Stimulated activated CD8-positive, alpha-beta memory T cell treated with anti-CD3 and anti-CD28 coated beads, Interleukin-4, amount 100 ng/mL, for 4 hours (primary cell): Measurements from ENCODE around the gene SMIM38.

Experiments
- DNase-seq, 2 donors: peaks; one replicate each; pipeline ENCODE4 v3.0.0-alpha.2; 2020; ENCODE audit warnings: low read depth in 2 of 2, low spot score in 1 of 2

The SMIM38 gene

DNA sequence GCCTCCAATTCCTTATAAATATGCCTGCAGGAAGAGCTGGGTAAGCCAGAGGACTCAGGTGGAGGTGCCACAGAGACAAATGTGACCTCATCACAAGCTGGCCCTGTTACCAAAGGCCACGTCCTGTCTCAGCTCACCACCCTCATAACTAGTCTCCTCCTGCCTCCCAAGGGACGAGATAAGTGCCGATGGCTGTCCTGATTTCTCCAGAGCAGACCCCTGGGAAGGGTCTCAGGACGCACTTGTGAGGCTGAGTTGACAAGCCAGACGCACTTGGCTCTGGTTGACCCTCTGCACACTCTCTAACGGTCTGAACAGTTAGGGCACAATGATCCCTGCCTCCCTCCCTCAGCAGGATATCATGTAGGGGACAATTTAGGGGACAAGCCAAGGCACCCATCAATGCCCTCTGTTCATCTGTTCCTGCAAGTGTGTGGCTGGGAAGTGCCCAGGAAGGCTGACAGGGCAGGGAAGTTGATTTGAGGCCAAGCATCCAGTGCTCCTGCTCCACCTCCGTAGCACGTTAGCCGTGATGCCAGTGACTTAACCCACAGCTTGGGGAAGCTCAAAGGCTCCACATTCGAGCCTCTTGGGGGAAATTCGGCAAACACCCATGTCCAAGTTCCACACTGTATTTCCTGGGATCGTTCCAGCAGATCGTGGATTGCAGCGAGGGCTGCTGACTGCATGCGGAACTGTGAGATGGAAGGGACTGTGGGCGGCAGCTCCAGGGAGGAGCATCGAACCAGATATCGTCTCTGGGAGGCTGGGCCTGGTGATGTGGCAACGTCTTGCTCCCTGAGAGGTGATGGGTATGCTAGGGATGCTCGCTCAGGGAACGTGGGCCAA, 2.8 kb downstream of the SMIM38 start:
- DNase-seq, result no peak

DNA sequence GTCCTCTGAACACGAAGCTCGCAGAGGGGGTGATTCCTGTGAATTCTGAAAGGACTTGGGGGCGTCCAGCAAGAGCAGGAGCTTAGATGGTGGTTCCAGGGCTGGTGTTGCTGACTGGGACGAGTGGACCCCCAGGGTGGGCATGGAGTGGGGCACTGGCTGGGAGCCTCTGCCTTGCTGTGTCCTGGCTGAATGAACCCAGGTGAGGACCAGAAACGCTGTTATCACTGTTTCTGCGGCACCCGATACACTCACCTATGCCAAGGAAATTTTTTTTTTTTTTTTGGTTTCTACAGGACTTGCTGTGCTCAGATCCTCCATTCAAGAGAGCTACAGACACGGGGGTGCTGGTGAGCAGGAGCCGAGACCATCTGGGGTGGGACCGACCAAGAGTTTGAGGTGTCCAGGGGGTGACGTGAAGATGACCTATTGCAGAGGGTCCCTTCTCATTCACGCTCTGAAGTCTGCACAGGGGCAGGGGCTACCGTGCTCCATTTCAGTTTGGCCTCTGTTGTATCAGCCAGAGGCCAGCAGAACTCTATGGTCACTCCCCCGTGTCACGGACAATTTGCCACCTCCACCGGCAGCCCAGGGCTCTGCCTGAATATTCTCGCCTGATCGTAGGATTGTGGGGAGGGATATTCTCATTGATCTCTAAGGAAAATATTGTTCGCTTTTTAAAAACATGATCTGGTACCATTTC, 3.6 kb downstream of the SMIM38 start:
- DNase-seq, result no peak

DNA sequence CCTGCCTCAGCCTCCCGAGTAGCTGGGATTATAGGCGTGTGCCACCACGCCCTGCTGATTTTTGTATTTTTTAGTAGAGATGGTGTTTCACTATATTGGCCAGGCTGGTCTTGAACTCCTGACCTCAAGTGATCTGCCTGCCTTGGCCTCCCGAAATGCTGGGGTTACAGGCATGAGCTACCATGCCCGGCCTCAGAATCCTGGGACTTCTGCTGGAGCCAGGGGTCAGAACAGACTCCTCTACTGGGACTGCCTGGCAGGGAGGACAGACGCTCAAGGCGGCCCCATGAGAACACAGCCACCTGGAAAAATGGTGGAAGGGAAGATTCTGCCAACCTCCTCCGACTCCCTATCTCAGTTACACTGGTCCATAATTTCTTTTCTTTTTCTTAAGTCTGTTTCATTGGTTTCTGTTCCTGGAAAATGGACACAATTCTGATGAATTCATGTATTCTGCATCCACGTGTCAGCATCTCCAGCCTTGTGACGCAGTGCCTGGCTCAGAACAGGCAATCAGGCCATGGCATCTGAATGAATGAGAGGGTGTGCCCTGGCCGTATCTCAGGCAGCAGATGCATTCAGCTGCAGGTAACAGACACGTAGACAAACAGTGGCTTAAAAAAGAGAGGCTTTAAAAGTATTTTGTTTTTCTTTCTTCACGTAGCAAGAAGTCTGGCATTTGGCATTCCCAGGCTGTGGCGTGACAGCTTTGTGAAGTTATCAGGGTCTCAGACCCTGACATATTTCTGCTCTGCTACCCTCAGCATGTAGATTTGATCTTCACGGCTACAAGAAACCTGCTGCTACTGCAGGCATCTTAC, 4.8 kb downstream of the SMIM38 start:
- DNase-seq, result no peak

DNA sequence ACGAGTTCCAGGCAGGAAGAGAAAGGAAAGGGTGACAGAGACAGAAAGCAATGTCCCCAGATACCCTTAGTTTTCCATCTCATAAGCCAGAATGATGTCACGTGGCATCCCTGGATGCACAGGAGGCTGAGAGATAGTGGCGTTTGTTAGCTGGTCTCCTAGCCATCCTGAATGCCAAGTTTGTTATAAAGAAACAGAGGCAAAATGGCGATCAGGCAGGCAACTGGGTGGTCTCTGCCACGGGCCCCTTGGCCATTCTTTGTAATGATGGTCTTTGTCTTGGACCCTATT, 5.3 kb downstream of the SMIM38 start:
- no peak for DNase-seq

DNA sequence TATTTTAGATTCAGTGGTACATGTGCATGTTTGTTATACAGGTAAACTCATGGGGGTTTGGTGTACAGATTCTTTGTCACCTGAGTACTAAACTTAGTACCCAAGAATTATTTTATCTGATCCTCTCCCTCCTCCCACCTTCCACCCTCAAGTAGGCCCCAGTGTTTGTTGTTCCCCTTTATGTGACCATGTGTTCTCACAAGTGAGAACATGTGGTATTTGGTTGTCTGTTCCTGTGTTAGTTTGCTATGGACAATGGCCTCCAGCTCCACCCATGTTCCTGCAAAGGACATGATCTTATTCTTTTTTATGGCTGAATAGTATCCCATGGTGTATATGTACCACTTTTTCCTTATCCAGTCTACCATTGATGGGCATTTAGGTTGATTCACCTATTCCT, 6.8 kb downstream of the SMIM38 start:
- no peak for DNase-seq

DNA sequence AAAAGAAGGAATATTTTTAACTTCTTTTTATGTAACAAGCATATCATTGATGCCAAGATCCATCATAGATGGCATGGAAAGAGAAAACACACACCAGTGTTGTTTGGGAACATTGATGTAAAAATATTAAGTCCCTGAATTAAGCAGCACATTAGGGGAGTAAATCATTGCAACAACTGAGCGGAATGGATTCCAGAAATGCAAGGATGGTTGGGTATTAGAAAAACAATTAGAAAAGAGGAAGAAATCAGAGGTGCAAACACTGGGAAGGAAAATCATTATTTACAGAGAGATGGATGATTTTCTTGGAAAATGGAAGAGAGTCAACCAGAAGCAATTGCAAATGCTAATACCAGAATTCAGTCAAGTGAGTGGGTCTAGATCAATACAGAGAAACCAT, 8.1 kb downstream of the SMIM38 start:
- DNase-seq, result no peak

DNA sequence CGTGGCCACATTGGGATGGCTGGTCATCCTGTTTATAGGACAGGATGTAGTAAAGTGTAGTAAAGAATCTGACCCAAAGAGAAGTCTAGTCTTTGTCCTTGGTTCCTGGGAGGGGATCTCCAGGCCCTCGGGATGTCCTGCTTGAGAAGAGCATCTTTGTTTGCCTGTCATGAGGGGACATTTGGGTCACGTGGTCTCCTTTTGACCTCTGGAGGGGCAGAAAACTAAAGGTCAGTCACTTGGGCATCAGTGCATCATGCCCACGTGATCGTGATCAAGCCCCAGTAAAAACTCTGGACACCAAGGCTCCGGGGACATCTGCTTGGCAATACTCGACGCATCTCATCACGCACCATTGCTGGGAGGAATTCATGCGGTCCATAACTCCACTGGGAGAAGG, 9.1 kb downstream of the SMIM38 start:
- DNase-seq, result no peak

DNA sequence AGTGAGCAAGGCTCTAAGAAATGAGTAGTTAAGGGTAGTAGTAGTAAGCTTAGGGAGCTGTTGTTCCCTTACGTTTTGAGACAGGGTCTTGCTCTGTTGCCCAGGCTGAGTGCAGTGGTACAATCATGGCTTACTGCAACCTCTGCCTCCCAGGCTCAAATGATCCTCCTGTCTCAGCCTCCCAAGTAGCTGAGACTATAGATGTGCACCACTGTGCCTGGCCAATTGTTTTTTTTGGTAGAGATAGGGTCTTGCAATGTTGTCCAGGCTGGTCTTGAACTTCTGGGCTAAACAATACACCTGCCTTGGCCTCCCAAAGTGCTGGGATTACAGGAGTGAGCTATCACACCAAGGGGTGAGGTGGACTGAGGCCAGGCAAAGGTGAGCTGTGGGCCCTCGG, 10.0 kb downstream of the SMIM38 start:
- no peak for DNase-seq

DNA sequence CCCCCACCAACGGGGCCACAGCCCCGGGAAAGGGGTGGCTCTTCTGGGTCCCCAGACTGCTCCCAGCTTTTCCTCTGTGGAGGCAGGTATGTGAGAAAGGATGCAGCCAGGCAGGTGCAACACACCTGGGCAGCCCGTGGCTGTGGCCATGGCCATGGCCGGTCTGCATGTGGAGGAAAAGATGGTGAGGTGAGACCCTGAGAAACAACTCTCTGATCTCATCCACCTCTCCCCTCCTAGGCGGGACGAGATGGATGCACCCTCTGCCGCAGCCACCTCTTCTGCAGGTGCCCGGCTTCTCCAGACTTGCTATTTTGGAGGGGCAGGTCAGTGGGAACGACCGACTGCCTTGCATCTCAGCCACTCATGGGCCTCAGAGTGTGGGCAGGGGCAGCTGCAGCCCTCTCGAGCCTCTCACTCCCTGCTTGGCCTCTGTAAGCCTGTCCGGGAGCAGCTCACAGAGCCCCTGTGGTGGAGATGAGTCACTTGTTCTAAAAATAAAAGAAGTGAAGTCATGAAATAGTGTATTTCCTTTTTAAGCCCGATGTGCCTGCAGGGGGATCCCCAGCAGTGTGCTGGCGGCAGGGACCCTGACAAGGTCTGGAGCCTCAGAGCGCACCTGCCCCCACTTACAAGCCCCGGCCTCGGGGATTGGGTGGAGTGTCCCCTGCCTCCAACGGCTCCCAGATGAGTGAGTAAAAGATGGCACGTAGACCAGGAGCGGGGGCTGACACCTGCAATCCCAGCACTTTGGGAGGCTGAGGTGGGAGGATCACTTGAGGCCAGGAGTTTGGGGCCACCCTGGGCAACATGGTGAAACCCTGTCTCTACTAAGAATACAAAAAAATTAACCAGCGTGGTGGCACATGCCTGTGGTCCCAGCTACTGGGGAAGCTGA, 10.7 kb downstream of the SMIM38 start:
- DNase-seq, result peak in 1 of 2 donors; percentile 20

DNA sequence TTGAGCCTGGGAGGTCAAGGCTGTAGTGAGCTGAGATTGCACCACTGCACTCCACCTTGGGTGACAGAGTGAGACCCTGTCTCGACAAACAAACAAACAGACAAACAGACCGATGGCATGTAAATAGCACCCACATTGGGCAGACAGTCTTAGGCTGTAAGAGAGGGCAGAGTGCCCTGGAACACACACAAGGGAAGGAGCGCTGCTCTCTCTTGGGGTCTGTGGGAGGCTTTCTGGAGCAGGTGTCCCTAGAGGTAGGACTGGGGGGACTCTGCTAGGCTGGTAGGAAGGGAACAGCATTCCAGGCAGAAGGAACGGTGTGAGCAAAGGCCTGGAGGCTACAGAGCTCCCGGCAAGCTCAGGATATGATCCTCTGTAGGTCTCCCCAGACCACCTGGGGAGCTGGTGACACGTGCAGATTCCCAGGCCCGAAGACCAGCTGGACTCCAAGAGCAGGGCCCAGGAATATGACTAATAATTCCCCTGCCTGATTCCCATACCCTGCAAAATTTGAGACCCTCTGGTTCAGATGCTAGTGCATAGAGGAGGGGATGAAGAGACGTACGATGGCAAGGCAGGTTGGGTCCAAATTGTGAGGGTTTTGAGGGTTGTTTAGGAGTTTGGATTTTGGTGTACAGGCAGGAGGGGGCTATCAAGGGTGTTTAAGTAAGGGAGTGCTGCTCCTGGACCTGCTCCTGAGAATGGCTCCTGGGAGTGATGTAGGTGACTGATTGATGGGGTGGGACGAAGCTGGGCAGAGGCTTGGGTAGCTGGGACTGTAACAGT, 11.6 kb downstream of the SMIM38 start:
- DNase-seq, result no peak

DNA sequence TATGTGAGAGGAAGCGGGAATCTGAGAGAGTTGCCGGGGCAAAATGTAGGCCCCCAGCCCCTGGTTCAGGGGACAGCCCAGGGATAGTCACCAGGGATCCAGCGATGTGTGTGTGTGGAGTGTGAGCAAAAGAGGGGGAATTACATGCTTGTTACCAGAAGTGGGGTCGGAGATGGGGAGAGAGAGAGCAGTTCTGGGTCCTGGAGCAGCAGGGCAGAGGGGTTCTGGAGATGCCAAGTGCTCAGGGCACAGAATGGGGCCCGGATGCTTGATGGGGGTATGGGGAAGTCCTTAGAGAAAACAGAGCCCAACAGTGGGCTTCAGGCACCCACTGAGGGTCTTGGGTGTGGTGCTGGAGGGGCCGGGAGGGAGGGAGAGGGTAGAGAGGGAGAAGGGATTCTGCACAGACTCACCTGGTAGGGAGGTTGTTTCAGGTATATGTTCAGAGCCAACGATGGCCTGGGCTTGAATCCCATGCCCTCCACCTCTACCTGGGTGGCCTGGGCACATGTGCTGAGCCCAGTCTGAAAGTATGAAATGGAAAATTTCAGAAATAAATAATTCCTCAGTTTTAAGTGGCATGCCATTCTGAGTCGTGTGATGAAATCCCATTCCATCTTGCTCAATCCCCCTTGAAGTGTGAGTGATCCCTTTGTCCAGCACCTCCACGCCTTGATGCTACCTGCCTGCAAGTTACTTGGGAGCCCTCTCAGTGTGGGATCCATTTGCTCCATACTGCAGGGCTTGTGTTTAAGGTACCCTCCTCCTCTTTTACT, 12.4 kb downstream of the SMIM38 start:
- no peak for DNase-seq

DNA sequence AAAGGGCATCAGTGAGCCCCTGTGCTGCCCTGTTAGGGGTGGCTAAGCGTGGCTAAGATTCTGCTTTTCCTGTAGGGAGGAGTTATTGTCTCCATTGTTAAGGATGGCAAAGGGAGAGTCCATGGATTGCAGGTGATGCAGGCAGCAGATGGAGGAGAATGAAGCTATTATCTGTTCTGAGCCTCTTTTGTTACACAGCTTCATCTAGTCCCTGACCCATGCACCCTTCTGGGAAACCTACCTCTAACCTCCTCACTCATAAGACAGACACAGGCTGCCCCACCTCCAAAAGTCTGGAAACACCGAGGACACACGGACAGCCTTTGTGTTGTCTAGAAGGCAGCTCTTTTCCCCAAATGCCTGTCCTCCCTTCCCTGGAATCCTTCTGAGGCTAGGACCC, 13.7 kb downstream of the SMIM38 start:
- DNase-seq, result no peak

DNA sequence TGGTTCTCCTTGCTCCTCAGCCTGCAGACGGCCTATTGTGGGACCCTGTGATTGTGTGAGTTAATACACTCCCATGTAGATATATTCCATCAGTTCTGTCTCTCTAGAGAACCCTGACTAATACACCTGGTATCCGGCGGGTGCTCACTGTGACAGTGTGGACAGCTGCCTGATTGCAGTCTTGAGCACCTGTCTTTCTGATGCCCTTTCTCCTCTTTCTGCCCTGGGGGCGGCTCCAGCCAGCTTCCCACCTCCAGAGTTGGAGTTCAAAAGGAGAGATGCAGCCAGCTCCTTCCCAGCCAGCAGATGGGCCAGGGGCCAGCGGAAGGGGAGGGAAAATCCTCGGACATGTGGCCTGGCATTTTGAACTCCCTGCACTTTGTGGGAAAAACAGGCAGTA, 15.0 kb downstream of the SMIM38 start:
- DNase-seq, result no peak

DNA sequence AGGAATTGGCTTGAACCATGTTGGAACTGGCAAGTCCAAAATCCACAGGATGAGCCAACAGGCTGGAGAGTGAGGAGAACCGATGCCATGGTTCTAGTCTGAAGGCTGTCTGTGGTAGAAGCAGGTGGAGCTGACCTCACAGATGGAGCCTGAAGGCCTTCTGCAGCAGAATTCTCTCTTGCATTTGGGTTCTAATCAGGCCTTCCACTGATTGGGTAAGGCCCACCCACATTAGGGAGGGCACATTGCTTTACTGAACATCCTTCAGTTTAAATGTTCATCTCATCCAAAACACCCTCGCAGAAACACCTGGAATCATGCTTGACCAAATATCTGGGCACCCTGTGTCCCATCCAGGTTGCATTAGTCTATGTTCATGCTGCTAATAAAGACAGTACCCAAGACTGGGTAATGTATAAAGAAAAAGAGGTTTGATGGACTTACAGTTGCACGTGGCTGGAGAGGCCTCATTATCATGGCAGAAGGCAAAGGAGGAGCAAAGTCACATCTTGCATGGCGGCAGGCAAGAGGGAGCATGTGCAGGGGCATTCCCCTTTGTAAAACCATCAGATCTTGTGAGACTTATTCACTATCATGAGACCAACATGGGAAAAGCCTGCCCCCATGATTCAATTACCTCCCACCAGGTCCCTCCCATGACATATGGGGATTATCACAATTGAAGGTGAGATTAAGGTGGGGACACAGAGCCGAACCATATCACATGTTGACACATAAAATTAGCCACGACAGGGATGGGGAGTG, 15.9 kb downstream of the SMIM38 start:
- no peak for DNase-seq

DNA sequence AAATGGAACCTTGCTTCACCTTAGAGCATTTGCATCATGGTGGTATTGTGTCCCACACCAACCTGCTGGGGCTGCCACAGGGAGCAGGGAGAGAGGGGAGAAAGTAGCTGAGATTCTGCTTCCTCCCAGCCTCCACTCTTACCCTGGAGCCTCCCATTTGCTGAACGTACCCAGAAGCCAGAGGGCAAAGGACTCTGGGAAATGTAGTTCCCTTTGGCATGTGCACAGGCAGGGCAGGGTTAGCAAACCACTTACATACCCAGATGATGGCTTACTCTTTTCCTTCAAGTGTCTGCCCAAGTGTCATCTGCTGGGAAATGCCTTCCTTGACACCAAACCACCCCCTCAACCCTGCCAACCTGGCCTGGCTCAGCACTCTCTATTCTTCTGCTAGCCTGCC, 16.9 kb downstream of the SMIM38 start:
- DNase-seq, result no peak

DNA sequence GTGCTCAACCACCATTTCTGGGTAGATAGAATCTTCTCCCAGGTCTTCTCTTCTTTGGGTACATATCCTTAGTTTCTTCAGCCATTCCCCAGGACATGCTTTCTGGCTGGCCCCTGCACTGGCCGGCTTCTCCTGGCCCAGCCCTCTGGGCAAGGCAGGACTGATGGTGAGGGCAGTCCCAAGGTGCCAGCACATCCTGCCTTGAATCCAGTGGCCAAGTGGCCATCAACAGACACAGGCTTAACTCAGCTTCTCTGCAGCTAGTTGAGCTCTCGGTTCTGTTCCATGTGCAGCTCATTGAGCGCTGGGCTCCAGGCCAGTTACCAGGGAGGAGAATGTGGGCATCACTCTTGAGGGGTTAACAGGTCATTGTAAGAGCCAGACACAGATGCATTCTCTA, 17.6 kb downstream of the SMIM38 start:
- no peak for DNase-seq

DNA sequence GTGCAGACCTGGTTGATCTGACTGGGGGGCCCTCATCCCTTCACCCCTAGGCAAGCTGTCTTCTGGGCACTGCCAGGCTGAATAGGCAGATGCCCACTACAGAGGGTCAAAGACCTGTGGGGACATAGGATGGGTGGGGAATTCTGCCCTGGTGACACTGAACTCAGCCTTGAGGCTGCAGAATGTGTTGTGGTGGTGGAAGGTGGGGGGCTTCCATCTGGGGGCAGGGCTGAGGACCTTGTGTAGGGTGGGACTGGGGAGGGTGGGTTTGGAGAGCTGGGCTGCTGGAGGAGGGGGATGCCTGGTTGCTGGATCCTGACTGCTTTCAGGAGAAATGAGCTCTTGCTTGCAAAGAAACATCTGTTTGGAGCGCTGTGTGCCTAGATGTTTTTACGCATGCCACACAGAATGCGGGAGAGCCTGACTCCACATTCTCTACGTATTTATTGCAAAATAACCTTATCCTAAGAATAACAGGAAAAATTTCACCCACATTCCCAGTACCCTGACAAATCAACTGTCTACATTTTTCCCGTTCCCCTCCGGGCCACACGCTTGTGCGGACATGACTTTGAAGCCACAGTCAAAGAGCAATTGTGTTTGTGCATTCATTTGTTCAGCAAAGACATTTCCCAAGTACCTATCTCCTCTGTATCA, 18.3 kb downstream of the SMIM38 start:
- DNase-seq, result no peak

DNA sequence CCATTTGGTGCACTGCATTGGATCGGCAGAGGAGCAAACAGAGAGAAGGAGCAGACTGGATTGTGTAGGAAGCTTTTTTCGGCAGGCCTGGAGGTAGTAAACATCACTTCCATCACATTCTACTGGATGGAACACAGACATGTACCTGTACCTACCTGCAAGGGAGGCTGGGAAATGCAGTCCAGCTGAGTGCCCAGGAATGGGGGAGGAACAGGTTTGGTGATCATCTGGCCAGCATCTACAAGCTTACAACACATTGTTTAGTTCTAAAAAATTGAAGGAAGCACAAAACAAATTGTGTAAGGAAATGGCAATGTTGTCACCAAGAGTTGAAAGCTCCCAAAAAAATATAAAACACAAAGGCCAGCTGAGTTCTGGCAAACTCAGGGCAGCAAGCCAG, 19.1 kb downstream of the SMIM38 start:
- DNase-seq, result no peak
